GM12891 (cell line): ENCODE results near the gene VCX.

Source experiments
- DNase-seq: peaks from one replicate; pipeline ENCODE4 v3.0.0; 2011; ENCODE audit warnings: low spot score; ENCODE audit not compliant: insufficient read length
- FAIRE-seq: peaks from 2 replicates; lab custom pipeline; 2011; peaks lifted over from hg19 to GRCh38; lab: Jason Lieb, UNC
- PAX5 ChIP-seq: IDR thresholded peaks from 2 replicates; pipeline ENCODE4 v1.6.1; 2011; ENCODE audit warnings: low read length, moderate library complexity, mild to moderate bottlenecking; ENCODE audit not compliant: insufficient read depth, severe bottlenecking
- POLR2A ChIP-seq: IDR thresholded peaks from 2 replicates; pipeline ENCODE4 v1.6.1; 2011; ENCODE audit warnings: low read depth, low read length, control low read depth
- POLR2AphosphoS5 ChIP-seq: IDR thresholded peaks from 2 replicates; pipeline ENCODE4 v1.6.1; 2011; ENCODE audit warnings: low read depth, low read length, control low read depth
- POU2F2 ChIP-seq: IDR thresholded peaks from 2 replicates; pipeline ENCODE4 v1.6.1; 2011; ENCODE audit warnings: low read depth, mild to moderate bottlenecking, control low read depth, low read length, moderate library complexity
- SPI1 ChIP-seq: IDR thresholded peaks from 2 replicates; pipeline ENCODE4 v1.6.1; 2011; ENCODE audit warnings: low read depth, low read length, control low read depth
- TAF1 ChIP-seq: IDR thresholded peaks from 2 replicates; pipeline ENCODE4 v1.6.1; 2011; ENCODE audit warnings: low read depth, low read length, control low read depth

The VCX gene

GRCh38 chrX:7891928-7892327 lies 49.0 kb downstream of the VCX start:
- FAIRE-seq (no peak), DNase-seq (no peak)
- TF ChIP-seq POLR2AphosphoS5 (no peak), POU2F2 (no peak), POLR2A (no peak), SPI1 (no peak), PAX5 (no peak), TAF1 (no peak)
